Measurements from ENCODE around the gene PDE4A.
"Not testable (repeated sequence)": the region's sequence is repeated elsewhere in the genome, so short reads cannot be mapped to it uniquely, and the experiment has no call there.

The PDE4A gene

DNA sequence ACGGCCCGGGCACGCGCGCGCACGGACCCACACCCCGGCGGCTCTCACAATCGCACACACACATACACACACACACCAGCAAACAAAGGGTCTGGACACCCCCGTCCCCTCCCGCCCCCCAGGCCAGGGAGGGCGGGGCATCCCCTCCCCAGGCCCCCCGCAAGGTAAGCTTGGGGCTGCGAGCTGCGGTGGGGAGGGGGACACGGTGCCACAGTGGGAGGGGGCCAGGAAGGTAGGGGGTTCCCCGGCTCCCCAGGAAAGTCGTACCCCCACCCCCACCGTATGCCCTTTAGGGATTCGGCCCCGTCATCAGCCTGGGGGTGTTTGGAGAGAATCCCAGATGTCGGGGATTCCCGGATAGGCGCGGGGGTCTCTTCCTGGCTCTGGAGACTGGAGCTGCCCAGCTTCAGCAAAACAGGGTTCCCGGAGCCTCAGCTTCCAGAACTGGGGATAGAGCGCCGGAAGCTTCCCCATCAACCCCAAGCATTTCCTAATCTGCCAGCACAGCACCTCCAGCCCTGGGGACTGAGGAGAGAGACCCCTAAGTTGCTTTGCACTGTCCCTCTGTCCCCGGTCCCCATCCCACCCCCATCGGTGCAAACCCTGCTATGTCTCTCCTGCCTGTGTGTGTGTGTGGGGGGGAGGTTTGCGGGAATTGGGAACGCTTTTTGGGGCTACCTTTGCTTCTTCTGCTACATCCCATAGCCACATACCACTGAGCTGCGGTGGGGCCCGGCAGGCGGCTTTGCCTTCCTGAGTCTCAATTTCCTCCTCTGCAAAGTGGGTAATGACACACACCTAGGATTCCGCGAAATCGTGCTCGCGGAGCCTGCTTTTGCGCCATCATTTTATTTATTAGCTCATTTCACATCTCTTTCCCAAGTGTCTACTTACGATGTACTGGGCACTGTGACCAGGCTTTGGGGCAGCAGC is 15.2 kb upstream of the PDE4A start:
- DNase-seq: no peak

DNA sequence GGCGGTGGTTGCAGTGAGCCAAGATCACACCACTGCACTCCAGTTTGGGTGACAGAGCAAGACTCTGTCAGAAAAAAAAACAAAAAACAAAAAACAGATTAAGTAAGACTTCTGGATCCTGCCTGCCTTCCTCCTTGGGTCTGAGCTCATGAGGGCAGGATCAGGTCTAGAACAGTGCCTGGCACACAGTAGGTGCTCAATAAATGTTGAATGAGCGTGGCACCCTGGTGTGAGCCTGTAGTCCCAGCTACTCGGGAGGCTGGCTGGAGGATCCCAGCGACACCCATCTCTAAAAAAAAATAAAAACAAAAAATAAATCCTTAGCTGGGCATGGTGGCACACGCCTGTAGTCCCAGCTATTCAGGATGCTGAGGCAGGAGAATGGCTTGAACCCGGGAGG is 14.1 kb upstream of the PDE4A start:
- DNase-seq: no peak

DNA sequence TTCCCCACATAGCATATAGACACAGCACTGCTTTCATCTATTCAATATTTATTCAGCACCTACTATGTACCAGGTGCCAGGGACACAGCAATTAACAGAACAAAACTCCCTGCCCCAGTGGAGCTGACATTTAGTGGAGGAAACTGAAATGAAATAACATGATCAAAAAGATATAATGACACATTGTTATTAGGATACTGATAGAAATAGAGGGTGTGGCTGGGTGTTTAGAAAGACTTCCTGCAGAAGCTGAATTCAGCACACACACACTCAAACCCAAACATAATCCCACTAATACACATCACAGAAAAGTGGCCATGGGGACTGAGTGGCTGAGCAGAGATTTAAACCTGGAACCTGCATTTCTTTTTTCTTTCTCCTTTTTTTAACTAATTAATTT is 13.2 kb upstream of the PDE4A start:
- no peak for DNase-seq

DNA sequence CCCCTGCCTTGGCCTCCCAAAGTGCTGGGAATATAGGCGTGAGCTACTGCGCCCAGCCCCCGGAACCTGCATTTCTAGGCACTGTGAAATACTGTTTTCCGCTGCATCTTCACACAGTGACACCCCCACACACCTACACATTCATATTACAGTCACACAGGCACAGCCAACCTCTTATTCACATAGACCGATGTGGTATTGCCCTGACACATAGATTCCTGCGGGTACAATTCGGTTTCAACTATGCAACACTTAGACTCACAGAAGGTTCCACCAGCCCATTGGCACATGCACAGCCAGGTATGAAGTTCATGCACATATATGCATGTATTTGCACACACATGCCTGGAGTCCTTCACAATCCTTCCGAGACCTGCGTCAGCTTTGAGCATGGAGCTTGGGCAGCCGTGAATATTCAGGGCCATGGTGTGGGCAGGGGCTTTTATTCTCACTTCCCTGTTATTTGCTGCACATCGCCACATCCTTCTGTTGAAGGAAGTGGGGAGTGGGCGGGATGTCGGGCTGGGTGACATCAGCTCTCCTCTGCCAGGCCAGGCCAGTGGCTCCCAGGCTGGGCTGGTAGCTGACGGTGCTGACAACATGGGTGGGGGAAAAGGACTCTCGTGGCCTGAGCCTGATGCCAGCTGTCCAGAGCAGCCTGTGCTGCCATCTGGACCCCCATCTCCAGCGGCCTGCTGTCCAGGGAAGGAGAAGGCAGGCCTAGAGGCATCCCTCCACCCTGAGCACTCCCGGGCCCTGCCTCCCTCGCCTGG is 11.6 kb upstream of the PDE4A start:
- DNase-seq: no peak

DNA sequence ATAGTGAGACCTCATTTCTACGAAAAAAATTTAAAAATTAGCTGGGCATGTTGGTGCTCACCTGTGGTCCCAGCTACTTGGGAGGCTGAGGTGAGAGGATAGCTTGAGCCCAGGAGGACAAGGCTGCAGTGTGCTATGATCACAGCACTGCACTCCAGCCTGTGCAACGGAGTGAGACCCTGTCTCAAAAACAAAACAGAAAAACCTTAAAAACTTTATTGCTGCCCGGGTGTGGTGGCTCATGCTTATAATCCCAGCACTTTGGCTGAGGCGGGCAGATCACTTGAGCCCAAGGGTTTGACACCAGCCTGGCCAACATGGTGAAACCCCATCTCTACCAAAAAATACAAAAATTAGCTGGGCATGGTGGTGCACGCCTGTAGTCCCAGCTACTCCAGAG is 9.1 kb upstream of the PDE4A start:
- not testable (repeated sequence) for DNase-seq

DNA sequence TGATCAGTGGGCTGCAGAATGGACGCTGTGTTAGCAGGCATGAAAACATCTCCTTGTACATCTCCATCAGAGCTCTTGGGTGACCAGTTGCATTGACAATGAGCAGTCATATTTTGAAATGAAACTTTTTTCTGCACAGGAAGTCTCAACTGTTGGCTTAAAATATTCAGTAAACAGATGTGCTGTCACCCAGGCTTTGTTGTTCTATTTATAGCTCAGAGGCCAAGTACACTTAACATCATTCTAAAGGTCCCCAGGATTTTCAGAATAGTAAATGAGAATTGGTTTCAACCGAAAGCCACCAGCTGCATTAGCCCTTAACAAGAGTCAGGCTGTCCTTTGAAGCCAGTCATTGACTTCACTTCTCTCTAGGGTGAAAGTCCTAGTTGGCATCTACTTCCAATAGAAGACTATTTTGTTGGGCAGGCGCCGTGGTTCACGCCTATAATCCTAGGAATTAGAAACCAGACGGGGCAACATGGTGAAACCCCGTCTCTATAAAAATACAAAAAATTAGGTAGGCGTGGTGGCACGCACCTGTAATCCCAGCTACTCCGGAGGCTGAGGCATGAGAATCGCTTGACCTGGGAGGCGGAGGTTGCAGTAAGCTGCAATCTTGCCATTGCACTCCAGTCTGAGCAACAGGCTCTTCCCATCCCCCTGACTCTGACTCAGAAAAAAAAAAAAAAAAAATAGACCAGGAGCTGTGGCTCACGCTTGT is 7.9 kb upstream of the PDE4A start:
- no peak for DNase-seq

DNA sequence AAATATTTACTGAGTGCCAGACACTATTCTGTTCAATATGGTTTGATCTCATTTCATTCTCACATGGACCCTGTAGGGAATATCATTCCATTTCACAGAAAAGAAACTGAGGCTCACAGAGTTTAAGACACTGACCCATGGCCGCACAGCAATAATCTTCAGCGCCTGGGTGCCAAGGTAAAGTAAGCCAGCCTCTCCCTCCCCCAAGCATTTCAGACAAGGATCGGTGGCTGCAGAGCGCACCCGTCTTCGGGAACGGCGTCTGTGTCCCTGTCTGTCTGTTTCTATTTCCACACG is 4.3 kb upstream of the PDE4A start:
- peak; percentile 21 for DNase-seq

DNA sequence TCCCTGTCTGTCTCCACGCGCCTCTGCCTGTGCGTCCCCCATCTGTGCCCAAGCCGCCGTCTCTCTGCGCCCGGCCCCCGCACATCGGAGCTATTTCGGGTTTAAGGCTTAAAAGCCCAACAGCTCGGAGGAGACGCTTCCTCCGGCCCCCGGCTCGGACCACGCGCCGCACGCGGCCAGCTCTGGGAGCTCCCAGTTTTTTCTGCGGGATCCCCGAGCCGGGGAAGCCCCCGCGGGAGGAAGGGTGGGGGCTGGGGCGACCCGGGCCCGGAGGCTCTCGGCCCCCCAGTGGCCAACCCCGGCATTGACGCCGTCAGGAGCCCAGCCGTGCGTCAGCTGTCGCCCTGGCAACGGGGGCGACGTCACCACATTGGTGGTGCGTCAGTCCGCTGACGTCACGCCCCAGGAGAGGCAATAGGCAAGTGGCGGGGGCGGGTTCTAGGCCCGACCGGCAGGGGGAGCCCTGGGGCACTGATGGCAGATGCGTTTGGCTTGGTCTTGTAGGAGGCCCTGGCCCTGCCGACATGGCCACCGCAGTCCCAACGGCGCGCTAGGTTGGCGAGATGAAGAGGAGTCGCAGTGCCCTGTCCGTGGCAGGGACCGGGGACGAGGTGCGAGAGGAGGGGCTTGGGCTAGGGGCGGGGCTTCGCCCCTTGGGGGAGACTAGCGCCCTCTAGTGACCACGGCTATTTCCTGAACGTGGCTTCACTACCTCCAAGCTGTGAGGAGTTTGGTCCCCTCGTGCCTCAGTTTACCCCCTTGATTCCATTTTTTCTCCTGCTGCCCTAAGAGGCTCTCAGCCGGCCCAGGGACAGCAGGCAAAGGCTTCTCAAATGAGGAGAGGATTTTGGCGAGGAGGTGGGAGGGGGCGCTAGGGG is 3.7 kb upstream of the PDE4A start:
- peak; percentile 44 for DNase-seq

DNA sequence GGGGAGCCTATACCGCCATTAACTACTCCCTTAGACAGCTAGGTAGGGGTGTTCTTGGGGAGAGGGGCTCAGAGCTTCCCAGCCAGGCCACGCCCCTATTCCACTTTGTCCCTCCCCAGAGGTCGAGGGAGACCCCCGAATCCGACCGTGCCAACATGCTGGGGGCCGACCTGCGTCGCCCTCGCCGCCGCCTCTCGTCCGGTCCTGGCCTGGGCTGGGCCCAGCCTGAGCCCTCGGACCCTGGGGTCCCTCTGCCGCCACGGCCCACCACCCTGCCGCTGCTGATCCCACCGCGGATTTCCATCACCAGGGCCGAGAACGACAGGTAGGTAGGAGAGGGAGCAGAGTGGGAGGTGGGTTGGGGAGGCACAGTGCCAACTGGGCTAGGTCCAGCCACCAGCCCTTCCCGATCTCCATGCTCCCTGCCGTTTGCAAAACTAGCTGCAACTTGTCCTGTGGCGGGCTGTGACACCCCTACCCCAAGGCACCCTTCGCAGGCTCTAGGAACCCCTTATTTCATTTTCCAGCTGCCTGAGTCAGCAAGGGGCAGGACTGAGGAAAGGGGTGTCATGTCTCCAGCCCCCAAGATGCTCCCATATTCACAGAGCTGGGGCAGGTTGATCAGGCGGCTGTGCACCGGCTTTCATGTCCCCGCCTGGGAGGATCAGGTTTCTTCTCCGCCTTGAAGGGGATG is 2.6 kb upstream of the PDE4A start:
- peak; percentile 47 for DNase-seq

DNA sequence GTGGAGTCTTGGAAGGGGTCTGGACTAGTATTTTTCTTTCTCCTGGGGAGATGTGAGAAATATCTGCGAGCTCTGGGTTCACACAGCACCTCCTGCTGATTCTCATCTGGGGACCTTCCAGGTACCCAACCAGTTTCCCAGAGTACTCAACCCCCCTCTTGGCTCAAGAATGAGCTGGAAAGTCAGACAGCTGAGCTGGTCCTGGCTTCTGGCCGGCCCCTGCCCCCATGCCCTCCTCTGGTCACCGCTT is 2.2 kb upstream of the PDE4A start:
- no peak for DNase-seq

DNA sequence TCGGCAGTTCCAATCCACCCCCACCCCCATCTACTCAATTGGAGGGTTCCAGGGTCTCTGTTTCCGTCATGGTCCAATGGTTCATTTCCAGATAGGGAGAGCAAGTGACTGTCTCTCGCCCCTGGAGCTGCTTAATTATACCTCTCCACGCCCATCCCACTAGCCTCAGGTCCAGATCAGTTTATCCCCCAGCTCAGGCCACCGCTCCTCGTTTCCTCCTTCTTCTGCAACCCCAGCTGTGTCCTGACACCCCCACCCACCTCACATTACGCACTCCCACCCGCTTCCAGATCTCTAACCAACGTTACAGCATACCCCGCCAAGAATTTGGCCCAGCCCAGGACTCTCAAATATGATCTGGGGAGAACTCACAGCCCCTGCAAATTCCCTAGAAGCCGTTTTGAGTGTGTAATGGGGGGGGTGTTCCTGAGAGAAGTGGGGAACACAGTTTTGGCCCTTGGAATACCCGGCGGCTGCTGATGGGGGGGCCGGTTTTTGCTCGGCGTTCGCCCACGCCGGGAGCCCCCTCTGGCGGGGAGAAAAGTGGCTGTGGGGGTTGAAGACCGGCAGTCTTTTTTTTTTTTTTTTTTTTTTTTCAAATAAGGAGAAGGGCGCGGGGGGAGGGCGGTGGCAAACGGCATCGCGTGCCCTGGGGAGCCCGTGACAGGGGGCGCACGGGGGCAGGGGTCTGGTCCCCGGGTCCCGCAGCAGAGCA is 1.7 kb upstream of the PDE4A start:
- DNase-seq: no peak

DNA sequence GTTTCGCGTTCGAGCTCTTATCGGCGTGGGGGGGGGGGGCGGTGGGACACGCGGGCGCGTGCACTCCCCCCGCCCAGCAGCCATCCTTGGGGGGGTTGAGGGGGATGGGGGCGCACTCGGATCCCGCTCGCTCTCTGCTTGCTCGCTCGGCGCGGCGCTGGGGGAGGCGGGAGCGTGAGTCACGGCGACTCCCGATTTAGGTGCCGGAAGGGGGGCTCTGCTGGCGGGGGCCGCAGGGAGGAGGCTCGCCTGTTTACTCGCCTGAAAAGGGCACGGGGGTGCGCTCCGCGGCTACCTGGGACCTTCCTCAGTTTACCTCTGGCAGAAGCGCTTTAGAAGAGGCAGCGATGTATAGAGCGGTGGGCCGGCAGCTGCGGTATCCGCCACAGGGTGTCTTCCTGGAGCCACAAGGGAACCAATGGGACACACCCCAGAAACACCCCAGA is 1.1 kb upstream of the PDE4A start:
- DNase-seq: no peak

DNA sequence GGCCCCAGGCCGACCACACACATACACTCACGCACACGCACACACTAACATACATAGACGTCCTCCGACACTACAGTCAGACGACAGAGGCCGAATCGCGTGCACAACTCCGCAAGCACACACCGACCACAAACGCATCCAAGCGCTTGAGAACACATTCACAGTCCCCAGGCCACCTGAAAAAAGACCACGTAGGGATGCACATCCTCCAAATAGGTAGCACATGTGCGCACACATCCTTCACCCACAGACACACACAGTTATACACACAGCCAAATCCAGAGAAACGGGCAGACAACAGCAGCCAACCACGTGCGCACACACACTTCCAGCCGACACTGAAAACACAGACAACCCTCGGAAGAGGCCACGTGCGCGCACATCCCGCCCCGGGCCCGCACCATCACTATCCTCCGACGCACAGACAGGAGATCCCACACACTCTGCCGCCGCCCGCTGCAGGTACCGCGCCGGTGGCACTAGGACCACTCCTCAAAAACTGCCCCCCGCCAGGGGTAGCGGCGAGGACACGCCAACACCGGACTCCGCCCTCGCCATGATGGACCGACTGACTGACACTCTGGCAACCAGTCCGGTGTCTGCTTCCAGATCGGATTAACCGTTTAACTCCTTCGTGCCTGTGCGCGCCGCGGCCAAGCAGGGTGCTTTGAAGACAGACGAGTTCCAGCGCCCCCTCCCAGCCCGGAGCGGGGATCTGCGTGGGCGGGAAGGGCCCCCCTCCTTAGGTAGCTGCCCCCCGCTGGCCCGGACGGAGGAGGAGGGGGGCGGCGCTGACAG is 493 bp upstream of the PDE4A start:
- peak; percentile 34 for DNase-seq

DNA sequence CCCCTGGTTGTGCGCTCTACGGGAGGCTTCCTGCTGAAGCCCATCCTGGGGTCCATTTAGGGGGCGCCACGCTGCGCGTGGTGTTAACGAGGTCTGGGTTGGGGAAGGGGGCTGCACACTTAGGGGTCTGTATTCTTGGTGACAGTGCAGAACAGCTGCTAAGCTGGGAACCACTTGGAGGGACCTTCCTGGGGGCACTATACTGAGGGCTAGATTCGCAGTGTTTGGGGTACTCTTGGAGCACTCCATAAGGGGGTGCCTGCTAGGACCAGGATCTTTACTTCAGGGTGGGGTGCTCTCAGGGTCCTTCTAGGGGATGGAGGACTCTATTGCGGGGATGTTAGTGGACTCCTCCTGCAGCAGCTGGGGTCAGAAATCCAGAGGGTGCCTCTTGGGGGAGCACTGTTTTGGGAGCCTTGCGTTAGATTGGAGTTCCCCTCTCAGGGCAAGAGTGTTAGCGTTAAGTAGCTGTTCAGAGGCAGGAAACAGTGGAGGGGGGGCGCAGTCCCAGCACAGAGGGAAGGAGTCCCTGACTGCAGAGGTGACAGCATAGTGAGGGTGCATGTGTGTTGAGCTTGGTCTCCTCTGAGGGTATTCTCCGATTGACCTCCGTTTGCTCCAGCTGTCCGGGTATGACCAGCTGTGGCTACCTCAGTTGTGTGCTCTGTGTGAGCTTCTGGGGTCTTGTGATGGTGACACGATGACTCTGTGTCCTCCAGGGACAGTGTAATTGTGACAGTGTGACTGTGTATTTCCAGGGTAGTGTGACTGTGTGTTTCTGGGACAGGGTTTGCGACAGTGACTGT is 1.1 kb downstream of the PDE4A start:
- no peak for DNase-seq

DNA sequence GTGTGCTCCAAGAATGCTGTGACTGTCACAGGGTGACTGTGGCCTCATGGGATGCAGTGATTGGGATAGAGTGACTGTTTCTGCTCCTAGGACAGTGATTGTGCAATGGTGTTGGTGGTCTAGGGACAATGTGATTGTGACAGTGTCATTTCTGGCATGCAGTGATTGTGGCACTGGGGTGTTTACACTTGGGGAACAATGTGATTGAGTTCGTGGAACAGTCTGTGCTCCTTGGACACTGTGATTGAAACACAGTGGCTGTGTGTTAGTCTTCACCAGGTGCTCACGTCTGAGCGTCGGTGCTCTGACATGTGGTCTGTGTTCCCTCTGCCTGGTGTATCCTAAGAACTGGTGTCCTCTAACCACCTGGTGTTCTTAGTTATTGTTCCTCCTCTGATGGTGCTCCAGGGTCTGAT is 1.7 kb downstream of the PDE4A start:
- no peak for DNase-seq

DNA sequence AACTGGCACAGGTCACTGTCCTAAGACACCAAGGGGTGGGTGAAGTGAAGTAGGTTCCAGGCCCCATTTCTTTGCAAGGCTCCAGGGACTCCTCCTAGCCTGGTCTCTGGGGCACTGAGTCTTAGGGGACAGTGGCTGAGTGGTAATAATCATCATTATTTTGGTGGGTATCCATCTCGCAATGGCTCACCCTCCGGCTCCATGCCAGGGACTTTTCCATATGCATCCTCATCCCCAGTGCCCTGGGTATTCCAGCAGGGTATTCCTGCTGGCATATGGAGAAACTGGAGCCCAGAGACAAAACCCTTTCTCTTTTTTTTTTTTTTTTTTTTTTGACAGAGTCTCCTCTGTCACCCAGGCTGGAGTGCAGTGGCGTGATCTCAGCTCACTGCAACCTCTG is 2.5 kb downstream of the PDE4A start:
- DNase-seq: no peak

DNA sequence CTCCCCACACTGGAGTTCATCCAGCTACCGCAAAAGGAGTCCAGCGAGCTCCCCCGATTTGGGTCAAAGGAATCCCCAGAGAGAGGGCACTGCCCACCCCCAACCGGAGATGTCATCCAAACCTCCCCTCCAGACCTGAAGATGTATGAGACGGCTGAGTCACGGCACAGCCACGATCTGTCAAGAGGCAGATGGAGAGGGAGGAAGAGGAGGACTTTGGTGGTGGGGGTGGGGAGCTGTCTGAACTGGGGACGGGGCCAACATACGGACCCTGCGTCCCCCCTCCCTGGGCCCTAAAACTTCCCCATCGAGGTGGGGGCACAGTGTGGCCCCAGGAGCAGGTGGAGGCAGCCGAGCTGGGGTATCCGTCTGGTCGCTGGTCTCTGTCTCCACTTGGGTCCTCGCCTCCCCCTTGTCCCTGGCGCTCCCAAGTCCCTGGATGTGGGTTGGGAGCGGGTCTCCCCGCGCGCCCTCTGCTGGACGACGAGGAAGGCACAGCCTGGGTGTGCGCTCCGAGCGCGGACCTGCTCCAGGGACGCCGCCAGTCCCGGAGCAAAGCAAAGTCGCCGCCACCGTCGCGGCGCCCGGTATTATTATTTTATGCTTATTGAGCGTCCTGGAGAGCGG is 3.8 kb downstream of the PDE4A start:
- DNase-seq: peak; percentile 54

DNA sequence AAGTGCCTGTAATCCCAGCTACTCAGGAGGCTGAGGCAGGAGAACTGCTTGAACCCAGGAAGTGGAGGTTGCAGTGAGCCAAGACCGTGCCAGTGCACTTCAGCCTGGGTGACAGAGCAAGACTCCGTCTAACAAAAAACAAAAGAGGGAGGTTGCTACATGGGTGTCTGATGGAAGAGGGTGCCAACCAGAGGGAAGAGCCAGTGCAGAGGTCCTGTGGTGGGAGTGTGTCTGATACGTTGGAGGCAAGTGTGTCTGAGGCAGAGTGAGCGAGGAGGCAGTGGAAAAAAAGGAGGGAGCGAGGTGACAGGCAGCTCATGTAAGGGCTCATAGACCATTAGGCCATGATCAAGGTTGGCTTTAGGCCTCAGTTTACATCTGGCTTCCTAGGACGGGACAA is 6.8 kb downstream of the PDE4A start:
- DNase-seq: no peak

DNA sequence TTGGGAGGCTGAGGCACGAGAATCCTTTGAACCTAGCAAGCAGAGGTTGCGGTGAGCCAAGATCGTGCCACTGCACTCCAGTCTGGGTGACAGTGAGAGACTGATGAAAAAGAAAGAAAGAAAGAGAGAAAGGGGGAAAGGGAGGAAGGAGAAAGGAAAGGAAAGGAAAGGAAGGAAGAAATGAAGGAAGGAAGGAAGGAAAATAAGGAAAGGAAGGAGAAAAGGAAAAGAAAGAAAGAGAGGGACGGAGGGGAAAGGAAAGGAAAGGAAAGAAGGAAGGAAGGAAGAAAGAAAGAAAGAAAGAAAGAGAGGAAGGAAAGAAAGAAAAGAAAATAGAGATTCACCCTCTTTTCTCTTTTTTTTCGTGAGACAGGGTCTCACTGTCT is 8.7 kb downstream of the PDE4A start:
- no peak for DNase-seq
